Vagina (tissue), 2 donors: ENCODE results near the gene GPRIN1. TPM values are rescaled to one million over a fixed set of nuclear protein-coding genes. Genes with fewer than 3 reads are reported as not detected.

Experiments
- DNase-seq, 2 donors: peaks; one replicate each; pipeline ENCODE4 v3.0.0-alpha.2; 2017; ENCODE audit errors: extremely low spot score in 2 of 2
- H3K27ac ChIP-seq: fragments of 200-600 bp; sonication (generic); one replicate; pipeline ENCODE4 v1.5.1; 2019
- H3K27me3 ChIP-seq: fragments of 200-600 bp; sonication (generic); one replicate; pipeline ENCODE4 v1.5.1; 2019
- H3K36me3 ChIP-seq, 2 donors: fragments of 200-600 bp; sonication (generic); one replicate each; pipeline ENCODE4 v1.5.1; 2017 to 2019
- H3K4me1 ChIP-seq: fragments of 200-600 bp; sonication (generic); one replicate; pipeline ENCODE4 v1.5.1; 2019
- H3K4me3 ChIP-seq, 2 donors: fragments of 200-600 bp; sonication (generic); 1 replicate in 1 of 2; 2 replicates in 1 of 2; pipeline ENCODE4 v1.5.1; 2016 to 2019
- H3K9me3 ChIP-seq: fragments of 200-600 bp; sonication (generic); one replicate; pipeline ENCODE4 v1.5.1; 2019
- POLR2A ChIP-seq, 2 donors: fragments of 450-650 bp; IDR thresholded peaks; one replicate each; pipeline ENCODE4 v1.6.1; 2017; ENCODE audit warnings: antibody characterized with exemption in 2 of 2, mild to moderate bottlenecking in 2 of 2, moderate library complexity in 2 of 2
- POLR2AphosphoS5 ChIP-seq, 2 donors: sonication (generic); formaldehyde crosslinking; IDR thresholded peaks; one replicate each; pipeline ENCODE4 v1.9.0; 2017; ENCODE audit warnings: antibody characterized with exemption in 2 of 2, mild to moderate bottlenecking in 2 of 2, low read depth in 1 of 2; ENCODE audit not compliant: insufficient read depth in 1 of 2
- intact Hi-C: fragments of 100-400 bp; cut with DNase I; formaldehyde crosslinking; loops from one replicate; pipeline ENCODE4 v1.15.1; 2023
- total RNA-seq: library from RNA; depleted of rRNA; stranded (reverse); fragments of >200 nt; gene quantifications from one replicate; pipeline ENCODE4 v1.2.3, GENCODE V29; 2016
- TF ChIP-seq, protein P1 (sequence below), 3 experiments: fragments of 450-650 bp in 2 of 3; fragments of 200-600 bp in 1 of 3; sonication (generic) in 1 of 3; IDR thresholded peaks; one replicate each; pipeline ENCODE4 v1.5.1; 2017 to 2019; ENCODE audit warnings: antibody characterized with exemption in 3 of 3, mild to moderate bottlenecking in 2 of 3, moderate library complexity in 2 of 3

Gene GPRIN1
- total RNA-seq, 1 donor from 2014 or later = 0.49 TPM

DNA sequence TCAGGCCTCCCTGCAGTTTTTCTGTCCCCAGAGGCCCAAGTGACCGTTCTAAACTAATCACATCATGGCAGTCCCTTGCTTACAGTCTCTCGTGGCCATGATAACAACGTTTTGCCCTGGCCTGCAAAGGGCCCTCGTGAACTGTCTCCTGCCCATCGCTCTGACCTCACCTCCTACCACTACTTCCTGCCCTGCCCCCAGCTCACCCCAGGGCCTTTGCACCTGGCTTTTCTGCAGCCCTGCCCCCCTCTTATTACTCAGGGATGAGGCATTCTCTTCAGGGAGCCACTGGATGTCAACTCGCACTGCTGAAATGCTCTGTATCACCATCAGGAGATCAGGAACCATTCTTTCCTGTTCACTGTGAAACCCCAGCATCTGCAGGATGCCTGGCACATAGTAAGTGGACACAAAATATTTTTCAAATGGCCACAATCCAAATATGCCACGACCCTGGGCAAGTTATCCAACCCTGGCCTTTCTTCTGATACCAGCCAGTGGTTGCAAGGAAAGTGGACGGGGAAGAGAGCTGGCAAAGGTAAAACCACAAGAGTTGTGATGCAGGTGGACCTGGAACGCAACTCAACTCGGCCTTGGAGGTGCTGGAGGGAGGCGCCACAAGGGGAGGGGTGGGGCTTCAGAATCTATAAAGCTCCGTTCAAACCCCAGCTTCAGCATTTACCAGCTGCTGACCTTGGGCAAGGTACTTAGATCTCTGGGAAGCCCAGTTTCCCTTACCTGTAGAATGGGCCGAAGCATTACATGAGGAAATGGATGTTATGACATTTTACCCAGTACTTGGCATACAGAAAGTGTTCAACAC is 18.7 kb upstream of the GPRIN1 start:
- no peaks in the 10 kb centered on the region for H3K9me3 ChIP-seq
- no peaks in the 10 kb centered on the region for H3K36me3 ChIP-seq
- H3K4me3 ChIP-seq = no peak overlapping the region
- intact Hi-C loops = no loop called here
- H3K27ac ChIP-seq = no peak overlapping the region
- H3K27me3 ChIP-seq = no peaks in the 10 kb centered on the region
- H3K4me1 ChIP-seq = peaks cover 14% of the 10 kb centered on the region
- DNase-seq = no peak
- TF ChIP-seq POLR2AphosphoS5 (IDR thresholded peaks at IDR 0.05; ENCODE audit: insufficient read depth in 1 of 2, low read depth in 1 of 2) (no peak), POLR2A (IDR thresholded peaks at IDR 0.05) (no peak)
- TF ChIP-seq, protein P1, sequence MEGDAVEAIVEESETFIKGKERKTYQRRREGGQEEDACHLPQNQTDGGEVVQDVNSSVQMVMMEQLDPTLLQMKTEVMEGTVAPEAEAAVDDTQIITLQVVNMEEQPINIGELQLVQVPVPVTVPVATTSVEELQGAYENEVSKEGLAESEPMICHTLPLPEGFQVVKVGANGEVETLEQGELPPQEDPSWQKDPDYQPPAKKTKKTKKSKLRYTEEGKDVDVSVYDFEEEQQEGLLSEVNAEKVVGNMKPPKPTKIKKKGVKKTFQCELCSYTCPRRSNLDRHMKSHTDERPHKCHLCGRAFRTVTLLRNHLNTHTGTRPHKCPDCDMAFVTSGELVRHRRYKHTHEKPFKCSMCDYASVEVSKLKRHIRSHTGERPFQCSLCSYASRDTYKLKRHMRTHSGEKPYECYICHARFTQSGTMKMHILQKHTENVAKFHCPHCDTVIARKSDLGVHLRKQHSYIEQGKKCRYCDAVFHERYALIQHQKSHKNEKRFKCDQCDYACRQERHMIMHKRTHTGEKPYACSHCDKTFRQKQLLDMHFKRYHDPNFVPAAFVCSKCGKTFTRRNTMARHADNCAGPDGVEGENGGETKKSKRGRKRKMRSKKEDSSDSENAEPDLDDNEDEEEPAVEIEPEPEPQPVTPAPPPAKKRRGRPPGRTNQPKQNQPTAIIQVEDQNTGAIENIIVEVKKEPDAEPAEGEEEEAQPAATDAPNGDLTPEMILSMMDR (IDR thresholded peaks at IDR 0.05) = no peak

DNA sequence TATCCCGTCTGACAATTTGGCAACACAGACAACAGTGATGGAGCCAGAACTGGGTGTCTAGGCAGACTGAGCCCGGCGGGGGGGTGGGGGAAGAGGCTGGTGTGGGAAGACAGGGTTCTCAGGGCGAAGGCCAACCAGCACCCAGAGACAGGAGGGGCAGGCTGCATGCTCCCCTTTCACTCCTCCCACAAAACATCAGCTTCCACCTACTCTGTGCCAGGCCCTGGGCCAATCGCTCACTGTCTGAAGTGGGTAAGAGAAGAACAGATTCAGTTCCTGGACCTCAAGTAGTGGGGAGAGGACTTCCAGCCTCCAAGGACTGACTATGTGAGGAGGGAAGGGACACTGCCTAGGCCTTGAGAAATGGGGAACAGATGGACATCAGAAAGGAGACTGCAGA is 17.6 kb upstream of the GPRIN1 start:
- no peak overlapping the region for H3K27ac ChIP-seq
- H3K4me3 ChIP-seq = no peak overlapping the region
- H3K36me3 ChIP-seq = no peaks in the 10 kb centered on the region
- H3K27me3 ChIP-seq = no peaks in the 10 kb centered on the region
- intact Hi-C loops = no loop called here
- DNase-seq = no peak
- H3K4me1 ChIP-seq = peaks cover 14% of the 10 kb centered on the region
- TF ChIP-seq POLR2A (IDR thresholded peaks at IDR 0.05) = no peak
- TF ChIP-seq, protein P1 (IDR thresholded peaks at IDR 0.05) = no peak
- no peak for TF ChIP-seq POLR2AphosphoS5 (IDR thresholded peaks at IDR 0.05; ENCODE audit: insufficient read depth in 1 of 2, low read depth in 1 of 2)
- H3K9me3 ChIP-seq = no peaks in the 10 kb centered on the region

GRCh38 chr5:176626876-176627236 is 16.9 kb upstream of the GPRIN1 start:
- no peak overlapping the region for H3K4me3 ChIP-seq
- H3K27ac ChIP-seq = no peak overlapping the region
- TF ChIP-seq POLR2A (IDR thresholded peaks at IDR 0.05) (no peak), POLR2AphosphoS5 (IDR thresholded peaks at IDR 0.05; ENCODE audit: insufficient read depth in 1 of 2, low read depth in 1 of 2) (no peak)
- TF ChIP-seq, protein P1 (IDR thresholded peaks at IDR 0.05) = no peak
- intact Hi-C loops = no loop called here
- no peaks in the 10 kb centered on the region for H3K27me3 ChIP-seq
- H3K4me1 ChIP-seq = peaks cover 14% of the 10 kb centered on the region
- H3K36me3 ChIP-seq = no peaks in the 10 kb centered on the region
- H3K9me3 ChIP-seq = no peaks in the 10 kb centered on the region
- no peak for DNase-seq

DNA sequence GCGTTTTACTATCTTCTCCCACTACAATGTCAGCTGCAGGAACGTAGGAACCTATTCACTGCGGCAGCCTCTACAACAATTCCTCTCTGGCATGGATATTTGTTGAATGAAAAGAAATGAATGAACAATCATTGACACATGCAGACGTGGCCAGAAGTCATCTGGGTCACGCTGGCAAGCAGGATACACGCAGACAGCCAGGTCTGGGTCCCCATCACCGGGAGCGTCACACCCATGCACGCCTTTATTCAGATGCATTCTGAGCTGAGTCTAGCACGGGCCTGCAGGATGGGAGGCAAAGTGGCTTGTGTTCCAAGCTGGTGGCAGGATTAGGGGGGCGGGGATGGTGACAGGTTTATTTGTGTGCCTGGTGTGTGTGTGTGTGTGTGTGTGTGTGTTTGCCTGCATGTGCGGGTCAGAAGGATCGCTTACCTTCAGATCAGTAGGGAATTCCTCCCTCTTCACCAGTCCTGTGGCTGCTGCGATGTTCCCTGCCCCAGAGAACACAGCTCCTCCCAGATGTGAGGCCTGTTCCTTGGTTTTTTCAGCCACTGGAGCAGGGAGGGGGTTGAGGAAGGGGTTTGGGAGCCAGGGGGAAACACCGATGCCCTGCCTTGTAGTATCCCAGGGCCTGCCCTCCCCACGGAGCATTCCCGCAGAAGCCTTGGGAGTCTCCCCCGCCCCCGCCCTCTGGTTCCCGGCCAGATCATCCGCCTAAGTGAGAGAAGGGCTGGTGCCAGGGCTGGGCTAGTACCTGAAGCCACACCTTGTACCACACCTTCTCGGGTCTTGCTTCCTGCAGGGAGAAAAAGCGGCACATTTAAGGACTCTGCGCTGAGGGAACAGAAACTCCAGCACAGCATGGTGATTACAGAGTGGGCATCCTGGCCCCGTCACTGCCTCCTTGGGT is 16.3 kb upstream of the GPRIN1 start:
- Histone ChIP-seq H3K27me3 (no peaks in the 10 kb centered on the region), H3K4me1 (peaks cover 14% of the 10 kb centered on the region), H3K4me3 (no peak overlapping the region), H3K36me3 (no peaks in the 10 kb centered on the region), H3K27ac (no peak overlapping the region), H3K9me3 (no peaks in the 10 kb centered on the region)
- TF ChIP-seq POLR2A (IDR thresholded peaks at IDR 0.05) (no peak), POLR2AphosphoS5 (IDR thresholded peaks at IDR 0.05; ENCODE audit: insufficient read depth in 1 of 2, low read depth in 1 of 2) (no peak)
- TF ChIP-seq, protein P1 (IDR thresholded peaks at IDR 0.05) = no peak
- DNase-seq = no peak
- intact Hi-C loops = no loop called here
